ENCODE data around the gene SLC30A9. TPM values are rescaled to one million over a fixed set of nuclear protein-coding genes. Genes with fewer than 3 reads are reported as not detected.

Gene SLC30A9
- total RNA-seq, 1 donor from 2014 or later = 67.3 TPM

GRCh38 chr4:42074294-42074693 lies 84.0 kb downstream of the SLC30A9 start:
- Mint-ChIP-seq H3K27me3 (no peaks in the 10 kb centered on the region), H3K4me3 (ENCODE audit: low read depth) (no peak overlapping the region), H3K27ac (peak overlapping the region; percentile 54), H3K9me3 (ENCODE audit: low read depth) (no peaks in the 10 kb centered on the region), H3K4me1 (ENCODE audit: low read depth) (no peaks in the 10 kb centered on the region), H3K36me3 (ENCODE audit: insufficient read depth) (peaks cover 3% of the 10 kb centered on the region)
- DNase-seq (ENCODE audit: low spot score, unreplicated experiment) = no peak
- no peak for TF ChIP-seq CTCF (IDR thresholded peaks at IDR 0.05; ENCODE audit: unreplicated experiment)

- no peaks in the 10 kb centered on the region for H3K9me3 Mint-ChIP-seq (ENCODE audit: low read depth)
- DNase-seq (ENCODE audit: low spot score, unreplicated experiment) = no peak
- H3K4me1 Mint-ChIP-seq (ENCODE audit: low read depth) = no peaks in the 10 kb centered on the region
- H3K36me3 Mint-ChIP-seq (ENCODE audit: insufficient read depth) = peaks cover 2% of the 10 kb centered on the region
- H3K27ac Mint-ChIP-seq = no peak overlapping the region
- H3K27me3 Mint-ChIP-seq = no peaks in the 10 kb centered on the region
- no peak for TF ChIP-seq CTCF (IDR thresholded peaks at IDR 0.05; ENCODE audit: unreplicated experiment)
- H3K4me3 Mint-ChIP-seq (ENCODE audit: low read depth) = no peak overlapping the region
Observed at GRCh38 chr4:42078184-42078801, 88.0 kb downstream of the SLC30A9 start.

- H3K9me3 Mint-ChIP-seq (ENCODE audit: low read depth) = no peaks in the 10 kb centered on the region
- H3K27me3 Mint-ChIP-seq = no peaks in the 10 kb centered on the region
- DNase-seq (ENCODE audit: low spot score, unreplicated experiment) = no peak
- TF ChIP-seq CTCF (IDR thresholded peaks at IDR 0.05; ENCODE audit: unreplicated experiment) = no peak
- H3K36me3 Mint-ChIP-seq (ENCODE audit: insufficient read depth) = peaks cover 2% of the 10 kb centered on the region
- H3K27ac Mint-ChIP-seq = no peak overlapping the region
- H3K4me3 Mint-ChIP-seq (ENCODE audit: low read depth) = no peak overlapping the region
- no peaks in the 10 kb centered on the region for H3K4me1 Mint-ChIP-seq (ENCODE audit: low read depth)
Observed at GRCh38 chr4:42080306-42080705, 90.0 kb downstream of the SLC30A9 start.

GRCh38 chr4:42083816-42084215 lies 93.5 kb downstream of the SLC30A9 start:
- Mint-ChIP-seq H3K4me1 (ENCODE audit: low read depth) (no peaks in the 10 kb centered on the region), H3K9me3 (ENCODE audit: low read depth) (no peaks in the 10 kb centered on the region), H3K36me3 (ENCODE audit: insufficient read depth) (peaks cover 10% of the 10 kb centered on the region), H3K27ac (no peak overlapping the region), H3K4me3 (ENCODE audit: low read depth) (no peak overlapping the region), H3K27me3 (no peaks in the 10 kb centered on the region)
- no peak for TF ChIP-seq CTCF (IDR thresholded peaks at IDR 0.05; ENCODE audit: unreplicated experiment)
- DNase-seq (ENCODE audit: low spot score, unreplicated experiment) = no peak

GRCh38 chr4:42088386-42088785 lies 98.1 kb downstream of the SLC30A9 start:
- Mint-ChIP-seq H3K4me3 (ENCODE audit: low read depth) (no peak overlapping the region), H3K9me3 (ENCODE audit: low read depth) (no peaks in the 10 kb centered on the region), H3K27ac (no peak overlapping the region), H3K36me3 (ENCODE audit: insufficient read depth) (peaks cover 12% of the 10 kb centered on the region), H3K27me3 (no peaks in the 10 kb centered on the region), H3K4me1 (ENCODE audit: low read depth) (no peaks in the 10 kb centered on the region)
- no peak for DNase-seq (ENCODE audit: low spot score, unreplicated experiment)
- TF ChIP-seq CTCF (IDR thresholded peaks at IDR 0.05; ENCODE audit: unreplicated experiment) = no peak

All from progenitor cell of endocrine pancreas (in vitro differentiated cells).